ENCODE data around the gene CSRNP3. TPM values are rescaled to one million over a fixed set of nuclear protein-coding genes. Genes with fewer than 3 reads are reported as not detected.

CSRNP3 gene
- total and polyA plus RNA-seq, 4 donors, result 0.18 to 2.2 (median 2.0) TPM

GRCh38 chr2:165634855-165635254, 165.4 kb downstream of the CSRNP3 start:
- Histone ChIP-seq H3K4me1 (ENCODE audit: control insufficient read depth in 4 of 4, insufficient read depth in 4 of 4, low read length in 3 of 4) (no peaks in the 10 kb centered on the region), H3K36me3 (ENCODE audit: control insufficient read depth in 4 of 4, insufficient read depth in 3 of 4, low read depth in 1 of 4, low read length in 3 of 4) (peaks cover 0 to 1% (median 0%) of the 10 kb centered on the region in 4 donors), H3K9ac (ENCODE audit: low read depth in 1 of 2, low read length in 2 of 2) (no peak overlapping the region), H3K27ac (ENCODE audit: low read depth in 1 of 2, low read length in 2 of 2) (no peak overlapping the region), H3K27me3 (ENCODE audit: control insufficient read depth in 4 of 4, insufficient read depth in 4 of 4, low read length in 3 of 4) (no peaks in the 10 kb centered on the region), H3K9me3 (ENCODE audit: control insufficient read depth in 4 of 4, low read length in 3 of 4) (no peaks in the 10 kb centered on the region), H3K4me3 (ENCODE audit: low read depth in 1 of 3, low read length in 3 of 3) (no peak overlapping the region)
- no peak for TF ChIP-seq SP1 (IDR thresholded peaks at IDR 0.05)
- TF ChIP-seq TAF1 (conservative IDR thresholded peaks at IDR 0.05), result no peak
- no peak for TF ChIP-seq CTCF (IDR thresholded peaks at IDR 0.05; ENCODE audit: low read depth, low read length, missing input control)
- no peak for TF ChIP-seq ZBTB33 (IDR thresholded peaks at IDR 0.05)
- TF ChIP-seq HNF4A (conservative IDR thresholded peaks at IDR 0.05), result no peak
- TF ChIP-seq YY1 (IDR thresholded peaks at IDR 0.05), result no peak
- TF ChIP-seq RAD21 (IDR thresholded peaks at IDR 0.05), result no peak
- TF ChIP-seq ATF3 (IDR thresholded peaks at IDR 0.05), result no peak
- TF ChIP-seq HNF4G (IDR thresholded peaks at IDR 0.05), result no peak
- no peak for TF ChIP-seq FOXA1 (IDR thresholded peaks at IDR 0.05)
- no peak for TF ChIP-seq FOXA2 (IDR thresholded peaks at IDR 0.05)
- no peak for TF ChIP-seq RXRA (IDR thresholded peaks at IDR 0.05)
- TF ChIP-seq REST (IDR thresholded peaks at IDR 0.05), result no peak
- no peak for TF ChIP-seq MAX (IDR thresholded peaks at IDR 0.05)
- no peak for TF ChIP-seq EGR1 (IDR thresholded peaks at IDR 0.05; ENCODE audit: low read depth in 2 of 2)
- TF ChIP-seq GABPA (IDR thresholded peaks at IDR 0.05 in 1 of 2, conservative IDR thresholded peaks at IDR 0.05 in 1 of 2), result no peak
- no peak for TF ChIP-seq NR2F2 (IDR thresholded peaks at IDR 0.05)
- WGBS, result 77% methylated on average over 4 of the region's 4 CpGs
- DNase-seq (ENCODE audit: low spot score), result no peak

GRCh38 chr2:165635532-165635931, 166.0 kb downstream of the CSRNP3 start:
- DNase-seq (ENCODE audit: low spot score), result no peak
- Histone ChIP-seq H3K9ac (ENCODE audit: low read depth in 1 of 2, low read length in 2 of 2) (no peak overlapping the region), H3K4me3 (ENCODE audit: low read depth in 1 of 3, low read length in 3 of 3) (no peak overlapping the region), H3K27me3 (ENCODE audit: control insufficient read depth in 4 of 4, insufficient read depth in 4 of 4, low read length in 3 of 4) (no peaks in the 10 kb centered on the region), H3K4me1 (ENCODE audit: control insufficient read depth in 4 of 4, insufficient read depth in 4 of 4, low read length in 3 of 4) (no peaks in the 10 kb centered on the region), H3K27ac (ENCODE audit: low read depth in 1 of 2, low read length in 2 of 2) (no peak overlapping the region), H3K36me3 (ENCODE audit: control insufficient read depth in 4 of 4, insufficient read depth in 3 of 4, low read depth in 1 of 4, low read length in 3 of 4) (peaks cover 0 to 1% (median 0%) of the 10 kb centered on the region in 4 donors), H3K9me3 (ENCODE audit: control insufficient read depth in 4 of 4, low read length in 3 of 4) (no peaks in the 10 kb centered on the region)
- TF ChIP-seq RAD21 (IDR thresholded peaks at IDR 0.05) (no peak), HNF4G (IDR thresholded peaks at IDR 0.05) (no peak), YY1 (IDR thresholded peaks at IDR 0.05) (no peak), NR2F2 (IDR thresholded peaks at IDR 0.05) (no peak), ATF3 (IDR thresholded peaks at IDR 0.05) (no peak), FOXA2 (IDR thresholded peaks at IDR 0.05) (no peak), CTCF (IDR thresholded peaks at IDR 0.05; ENCODE audit: low read depth, low read length, missing input control) (no peak), MAX (IDR thresholded peaks at IDR 0.05) (no peak), GABPA (IDR thresholded peaks at IDR 0.05 in 1 of 2, conservative IDR thresholded peaks at IDR 0.05 in 1 of 2) (no peak), RXRA (IDR thresholded peaks at IDR 0.05) (no peak), ZBTB33 (IDR thresholded peaks at IDR 0.05) (no peak)
- WGBS, result 98% methylated on average over 1 of the region's 1 CpG

Data from liver (tissue), 9 donors.